Measurements from ENCODE around the gene COL8A2. TPM values are rescaled to one million over a fixed set of nuclear protein-coding genes. Genes with fewer than 3 reads are reported as not detected.
"Not testable (repeated sequence)": the region's sequence is repeated elsewhere in the genome, so short reads cannot be mapped to it uniquely, and the experiment has no call there.

COL8A2 gene
- total RNA-seq, 2 donors from 2014 or later: 0.18 to 0.40 TPM

GRCh38 chr1:36159614-36160387 lies 34.8 kb upstream of the COL8A2 start:
- Mint-ChIP-seq H3K27me3 (ENCODE audit: insufficient read depth) (peaks cover under 1% of the 10 kb centered on the region), H3K27ac (peak overlapping the region; percentile 87), H3K4me3 (no peak overlapping the region), H3K4me1 (peaks cover 60% of the 10 kb centered on the region), H3K9me3 (no peaks in the 10 kb centered on the region), H3K36me3 (ENCODE audit: low read depth) (peaks cover 26% of the 10 kb centered on the region)
- Histone ChIP-seq H3K36me3 (ENCODE audit: control insufficient read depth, insufficient read depth, low read length) (peaks cover 42% of the 10 kb centered on the region), H3K9ac (ENCODE audit: extremely low read depth, low read length, poor library complexity, severe bottlenecking) (no peak overlapping the region), H3K27ac (ENCODE audit: low read depth, low read length) (no peak overlapping the region), H3K27me3 (ENCODE audit: control insufficient read depth, insufficient read depth, low read length, poor library complexity, severe bottlenecking) (no peaks in the 10 kb centered on the region), H3K9me3 (ENCODE audit: control insufficient read depth, low read length) (no peaks in the 10 kb centered on the region), H3K4me1 (ENCODE audit: control insufficient read depth, insufficient read depth, low read length) (peaks cover 32% of the 10 kb centered on the region), H3K4me3 (ENCODE audit: low read length) (no peak overlapping the region)
- DNase-seq: no peak
- 94 to 97% methylated on average over 10 of the region's 10 CpGs for WGBS, 2 experiments (ENCODE audit: insufficient coverage in 1 of 2, insufficient read length in 1 of 2)
- no peak for TF ChIP-seq CTCF (conservative IDR thresholded peaks at IDR 0.05)

- 95 to 100% methylated on average over 2 to 10 of the region's 10 CpGs for WGBS, 2 experiments (ENCODE audit: insufficient coverage in 1 of 2, insufficient read length in 1 of 2)
- H3K9me3 Mint-ChIP-seq; H3K9me3 ChIP-seq (ENCODE audit: control insufficient read depth, low read length); H3K27ac Mint-ChIP-seq; H3K27me3 ChIP-seq (ENCODE audit: control insufficient read depth, insufficient read depth, low read length, poor library complexity, severe bottlenecking); H3K27me3 Mint-ChIP-seq (ENCODE audit: insufficient read depth); DNase-seq; H3K4me3 Mint-ChIP-seq; H3K9ac ChIP-seq (ENCODE audit: extremely low read depth, low read length, poor library complexity, severe bottlenecking); H3K27ac ChIP-seq (ENCODE audit: low read depth, low read length): not testable (repeated sequence)
- Histone ChIP-seq H3K4me1 (ENCODE audit: control insufficient read depth, insufficient read depth, low read length) (peaks cover 32% of the 10 kb centered on the region), H3K4me3 (ENCODE audit: low read length) (peak overlapping the region; percentile 93), H3K36me3 (ENCODE audit: control insufficient read depth, insufficient read depth, low read length) (peaks cover 32% of the 10 kb centered on the region)
- H3K4me1 Mint-ChIP-seq: peaks cover 63% of the 10 kb centered on the region
- H3K36me3 Mint-ChIP-seq (ENCODE audit: low read depth): peaks cover 18% of the 10 kb centered on the region
Measured at GRCh38 chr1:36158827-36159252, 33.8 kb upstream of the COL8A2 start.

- Mint-ChIP-seq H3K27ac (no peak overlapping the region), H3K9me3 (no peaks in the 10 kb centered on the region), H3K4me1 (peaks cover 63% of the 10 kb centered on the region), H3K4me3 (peak overlapping the region; percentile 84), H3K36me3 (ENCODE audit: low read depth) (peaks cover 15% of the 10 kb centered on the region), H3K27me3 (ENCODE audit: insufficient read depth) (peaks cover 16% of the 10 kb centered on the region)
- TF ChIP-seq CTCF (conservative IDR thresholded peaks at IDR 0.05): no peak
- no peaks in the 10 kb centered on the region for H3K27me3 ChIP-seq (ENCODE audit: control insufficient read depth, insufficient read depth, low read length, poor library complexity, severe bottlenecking)
- H3K4me3 ChIP-seq (ENCODE audit: low read length): peak overlapping the region; percentile 93
- no peaks in the 10 kb centered on the region for H3K9me3 ChIP-seq (ENCODE audit: control insufficient read depth, low read length)
- no peak overlapping the region for H3K27ac ChIP-seq (ENCODE audit: low read depth, low read length)
- peaks cover 32% of the 10 kb centered on the region for H3K4me1 ChIP-seq (ENCODE audit: control insufficient read depth, insufficient read depth, low read length)
- H3K36me3 ChIP-seq (ENCODE audit: control insufficient read depth, insufficient read depth, low read length): peaks cover 27% of the 10 kb centered on the region
- no peak for DNase-seq
- 89 to 92% methylated on average over 8 to 9 of the region's 9 CpGs for WGBS, 2 experiments (ENCODE audit: insufficient coverage in 1 of 2, insufficient read length in 1 of 2)
- H3K9ac ChIP-seq (ENCODE audit: extremely low read depth, low read length, poor library complexity, severe bottlenecking): peak overlapping the region; percentile 41
Measured at GRCh38 chr1:36157973-36158826, 33.2 kb upstream of the COL8A2 start.

All from endodermal cell (in vitro differentiated cells).